ENCODE measurements around the gene GZMA. TPM values are rescaled to one million over a fixed set of nuclear protein-coding genes. Genes with fewer than 3 reads are reported as not detected.

GZMA gene
- polyA plus RNA-seq, 1 donor (not counting 4 experiments of a cell fraction or from before 2014, with no cell fraction given): not detected

GRCh38 chr5:55143624-55144023, 41.2 kb downstream of the GZMA start:
- Histone ChIP-seq H3K27ac (ENCODE audit: control insufficient read depth, insufficient read depth, low read length) (no peak overlapping the region), H3K4me3 (ENCODE audit: control insufficient read depth in 2 of 3, extremely low read depth in 1 of 3, insufficient read depth in 2 of 3, low read depth in 1 of 3, low read length in 3 of 3) (no peak overlapping the region), H3K27me3 (ENCODE audit: control insufficient read depth, extremely low read depth, insufficient read depth, low read length) (peaks cover 6% of the 10 kb centered on the region), H2AFZ (ENCODE audit: control insufficient read depth, low read length) (no peak overlapping the region), H3K4me1 (ENCODE audit: control insufficient read depth, extremely low read depth, insufficient read depth, low read length) (no peaks in the 10 kb centered on the region), H3K79me2 (ENCODE audit: control insufficient read depth, insufficient read depth, low read length) (no peaks in the 10 kb centered on the region), H3K9me1 (ENCODE audit: control insufficient read depth, extremely low read depth, insufficient read depth, low read length) (peaks cover 2% of the 10 kb centered on the region), H4K20me1 (ENCODE audit: control insufficient read depth, extremely low read depth, insufficient read depth, low read length) (no peaks in the 10 kb centered on the region), H3K9me3 (ENCODE audit: control insufficient read depth, low read depth, low read length) (no peaks in the 10 kb centered on the region), H3K36me3 (ENCODE audit: control insufficient read depth in 2 of 2, extremely low read depth in 1 of 2, insufficient read depth in 2 of 2, low read length in 2 of 2) (no peaks in the 10 kb centered on the region), H3K9ac (ENCODE audit: control insufficient read depth, extremely low read depth, insufficient read depth, low read length) (no peak overlapping the region), H3K4me2 (ENCODE audit: control insufficient read depth, extremely low read depth, insufficient read depth, low read depth, low read length) (no peak overlapping the region)
- DNase-seq (ENCODE audit: low read depth, low spot score): no peak
- FAIRE-seq: no peak
- TF ChIP-seq EZH2 (IDR thresholded peaks at IDR 0.05; ENCODE audit: low read length) (no peak), CTCF (optimal IDR thresholded peaks at IDR 0.05 in 1 of 3, IDR thresholded peaks at IDR 0.05 in 1 of 3, conservative IDR thresholded peaks at IDR 0.05 in 1 of 3; ENCODE audit: extremely low read depth in 1 of 3, insufficient read depth in 2 of 3, low read length in 3 of 3) (no peak)
- dilution Hi-C loops (cut with MboI; ENCODE audit: extremely low pct_ligation_motif_present, low sequenced_read_pairs): loop anchor here (25.0 kb wide), 1 partner anchor 206 kb away; no protein-coding TSS in a partner anchor

- TF ChIP-seq EZH2 (IDR thresholded peaks at IDR 0.05; ENCODE audit: low read length): no peak
- no peak for TF ChIP-seq CTCF (optimal IDR thresholded peaks at IDR 0.05 in 1 of 3, IDR thresholded peaks at IDR 0.05 in 1 of 3, conservative IDR thresholded peaks at IDR 0.05 in 1 of 3; ENCODE audit: extremely low read depth in 1 of 3, insufficient read depth in 2 of 3, low read length in 3 of 3)
- no peaks in the 10 kb centered on the region for H4K20me1 ChIP-seq (ENCODE audit: control insufficient read depth, extremely low read depth, insufficient read depth, low read length)
- no peak overlapping the region for H3K4me2 ChIP-seq (ENCODE audit: control insufficient read depth, extremely low read depth, insufficient read depth, low read depth, low read length)
- DNase-seq (ENCODE audit: low read depth, low spot score) (no peak), FAIRE-seq (no peak)
- no peaks in the 10 kb centered on the region for H3K9me3 ChIP-seq (ENCODE audit: control insufficient read depth, low read depth, low read length)
- no peaks in the 10 kb centered on the region for H3K4me1 ChIP-seq (ENCODE audit: control insufficient read depth, extremely low read depth, insufficient read depth, low read length)
- H3K36me3 ChIP-seq (ENCODE audit: control insufficient read depth in 2 of 2, extremely low read depth in 1 of 2, insufficient read depth in 2 of 2, low read length in 2 of 2): no peaks in the 10 kb centered on the region
- H3K4me3 ChIP-seq (ENCODE audit: control insufficient read depth in 2 of 3, extremely low read depth in 1 of 3, insufficient read depth in 2 of 3, low read depth in 1 of 3, low read length in 3 of 3): no peak overlapping the region
- no peaks in the 10 kb centered on the region for H3K79me2 ChIP-seq (ENCODE audit: control insufficient read depth, insufficient read depth, low read length)
- no peak overlapping the region for H3K9ac ChIP-seq (ENCODE audit: control insufficient read depth, extremely low read depth, insufficient read depth, low read length)
- H3K27me3 ChIP-seq (ENCODE audit: control insufficient read depth, extremely low read depth, insufficient read depth, low read length): peaks cover 6% of the 10 kb centered on the region
- dilution Hi-C loops (cut with MboI; ENCODE audit: extremely low pct_ligation_motif_present, low sequenced_read_pairs): loop anchor here (25.0 kb wide), 1 partner anchor 209 kb away; no protein-coding TSS in a partner anchor
- H2AFZ ChIP-seq (ENCODE audit: control insufficient read depth, low read length): no peak overlapping the region
- no peak overlapping the region for H3K27ac ChIP-seq (ENCODE audit: control insufficient read depth, insufficient read depth, low read length)
- H3K9me1 ChIP-seq (ENCODE audit: control insufficient read depth, extremely low read depth, insufficient read depth, low read length): peaks cover 2% of the 10 kb centered on the region
Measured at GRCh38 chr5:55146080-55146479, 43.6 kb downstream of the GZMA start.

Measured in keratinocyte (primary cell).